Astrocyte of the cerebellum (primary cell): ENCODE data around the gene MAST3.

Experiments
- DNase-seq: peaks from one replicate; pipeline ENCODE4 v3.0.0-alpha.2; 2011; ENCODE audit warnings: low read depth
- H3K4me3 ChIP-seq: 2 replicates; pipeline ENCODE4 v1.5.1; 2011; ENCODE audit warnings: mild to moderate bottlenecking, low read depth, low read length, moderate library complexity
- CTCF ChIP-seq: IDR thresholded peaks from 2 replicates; pipeline ENCODE4 v1.5.1; 2012; ENCODE audit warnings: low read length, low read depth, moderate library complexity, mild to moderate bottlenecking; ENCODE audit errors: missing control alignments
- in situ Hi-C: cut with HindIII; loops from 2 replicates; pipeline ENCODE4 v1.10.0; 2017; ENCODE audit warnings: low sequenced_read_pairs

MAST3 gene

GRCh38 chr19:18185538-18185937 lies 88.0 kb downstream of the MAST3 start:
- no peak for TF ChIP-seq CTCF
- no peak overlapping the region for H3K4me3 ChIP-seq
- DNase-seq = no peak
- in situ Hi-C loops = loop anchor here (10.0 kb wide), 1 partner anchor 81 kb away; no protein-coding TSS in a partner anchor

- no peak for DNase-seq
Observed at GRCh38 chr19:18190278-18190677, 92.7 kb downstream of the MAST3 start.

GRCh38 chr19:18191640-18192062 lies 94.1 kb downstream of the MAST3 start:
- no peak for TF ChIP-seq CTCF
- no peak for DNase-seq
- H3K4me3 ChIP-seq = peak overlapping the region; percentile 78
- in situ Hi-C loops = no loop called here

More at GRCh38 chr19:18190278-18190677, 92.7 kb downstream of the MAST3 start:
- in situ Hi-C loops = no loop called here
- no peak overlapping the region for H3K4me3 ChIP-seq
- TF ChIP-seq CTCF = no peak

GRCh38 chr19:18192673-18193387 lies 95.3 kb downstream of the MAST3 start, which contains the start of gene MPV17L2:
TSS of gene MPV17L2 (plus strand) at chr19:18193218. CDS start at chr19:18193282, 64 bp downstream.
- peak; percentile 100 for DNase-seq
- no peak for TF ChIP-seq CTCF
- H3K4me3 ChIP-seq = peak within 1 kb of the TSS; percentile 78
- in situ Hi-C loops = no loop called here

GRCh38 chr19:18193388-18194180 lies 96.0 kb downstream of the MAST3 start:
- TF ChIP-seq CTCF = no peak
- DNase-seq = no peak
- peak overlapping the region; percentile 78 for H3K4me3 ChIP-seq
- in situ Hi-C loops = no loop called here

- in situ Hi-C loops = no loop called here
- TF ChIP-seq CTCF = no peak
Observed at GRCh38 chr19:18194181-18194530, 96.6 kb downstream of the MAST3 start.

More at GRCh38 chr19:18194181-18194530, 96.6 kb downstream of the MAST3 start:
- DNase-seq = no peak
- peak overlapping the region; percentile 78 for H3K4me3 ChIP-seq
